ENCODE data around the gene IL19. TPM values are rescaled to one million over a fixed set of nuclear protein-coding genes. Genes with fewer than 3 reads are reported as not detected.

The IL19 gene
- total and polyA plus RNA-seq, 12 donors = not detected

DNA sequence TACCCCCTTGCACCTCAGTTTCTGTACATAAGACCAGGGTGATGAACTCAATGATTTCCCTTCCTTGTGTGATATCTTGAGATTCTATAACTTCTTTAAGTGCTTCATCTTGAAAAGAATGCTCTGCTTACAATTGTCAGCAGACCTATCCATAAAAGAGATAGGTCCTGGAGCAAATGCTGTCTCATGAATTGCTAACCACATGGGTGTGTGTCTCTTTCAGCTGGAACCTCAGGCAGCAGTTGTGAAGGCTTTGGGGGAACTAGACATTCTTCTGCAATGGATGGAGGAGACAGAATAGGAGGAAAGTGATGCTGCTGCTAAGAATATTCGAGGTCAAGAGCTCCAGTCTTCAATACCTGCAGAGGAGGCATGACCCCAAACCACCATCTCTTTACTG lies 97.7 kb downstream of the IL19 start:
- no peaks in the 10 kb centered on the region for H3K36me3 ChIP-seq (replicated peaks in 1 of 2)
- no peaks in the 10 kb centered on the region for H3K9me3 ChIP-seq (replicated peaks in 1 of 3)
- no peaks in the 10 kb centered on the region for H3K4me1 ChIP-seq (replicated peaks in 1 of 2)
- intact Hi-C loops (cut with DNase I) = no loop called here
- no peaks in the 10 kb centered on the region for H3K27me3 ChIP-seq
- 25 to 56% (median 48%) methylated on average over 1 of the region's 1 CpG for WGBS, 4 donors
- no peak overlapping the region for H3K4me3 ChIP-seq
- no peak overlapping the region for H3K27ac ChIP-seq
- TF ChIP-seq, protein P1, sequence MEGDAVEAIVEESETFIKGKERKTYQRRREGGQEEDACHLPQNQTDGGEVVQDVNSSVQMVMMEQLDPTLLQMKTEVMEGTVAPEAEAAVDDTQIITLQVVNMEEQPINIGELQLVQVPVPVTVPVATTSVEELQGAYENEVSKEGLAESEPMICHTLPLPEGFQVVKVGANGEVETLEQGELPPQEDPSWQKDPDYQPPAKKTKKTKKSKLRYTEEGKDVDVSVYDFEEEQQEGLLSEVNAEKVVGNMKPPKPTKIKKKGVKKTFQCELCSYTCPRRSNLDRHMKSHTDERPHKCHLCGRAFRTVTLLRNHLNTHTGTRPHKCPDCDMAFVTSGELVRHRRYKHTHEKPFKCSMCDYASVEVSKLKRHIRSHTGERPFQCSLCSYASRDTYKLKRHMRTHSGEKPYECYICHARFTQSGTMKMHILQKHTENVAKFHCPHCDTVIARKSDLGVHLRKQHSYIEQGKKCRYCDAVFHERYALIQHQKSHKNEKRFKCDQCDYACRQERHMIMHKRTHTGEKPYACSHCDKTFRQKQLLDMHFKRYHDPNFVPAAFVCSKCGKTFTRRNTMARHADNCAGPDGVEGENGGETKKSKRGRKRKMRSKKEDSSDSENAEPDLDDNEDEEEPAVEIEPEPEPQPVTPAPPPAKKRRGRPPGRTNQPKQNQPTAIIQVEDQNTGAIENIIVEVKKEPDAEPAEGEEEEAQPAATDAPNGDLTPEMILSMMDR (IDR thresholded peaks at IDR 0.05) = no peak
- no peak for TF ChIP-seq POLR2A (IDR thresholded peaks at IDR 0.05)
- DNase-seq = no peak

DNA sequence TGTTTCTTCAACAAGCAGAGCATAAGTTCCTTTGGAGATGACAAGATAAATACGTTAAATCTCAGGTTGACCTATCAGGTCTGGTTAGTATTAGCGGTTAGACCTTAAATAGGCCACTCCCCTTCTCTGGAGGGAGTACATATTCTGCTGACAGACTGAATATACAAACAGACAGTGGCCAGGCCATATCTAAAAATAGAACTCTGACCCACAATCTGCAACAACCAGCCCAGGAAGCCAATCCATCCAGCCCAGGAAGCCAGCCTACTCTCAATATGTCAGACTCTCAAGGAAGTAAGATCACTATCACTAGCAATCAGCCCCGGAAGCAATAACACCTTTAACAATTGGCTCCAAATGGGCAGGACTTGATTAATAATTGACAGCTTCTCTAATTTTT lies 101.6 kb downstream of the IL19 start:
- H3K27ac ChIP-seq = no peak overlapping the region
- no peaks in the 10 kb centered on the region for H3K4me1 ChIP-seq (replicated peaks in 1 of 2)
- no peaks in the 10 kb centered on the region for H3K9me3 ChIP-seq (replicated peaks in 1 of 3)
- H3K4me3 ChIP-seq = no peak overlapping the region
- WGBS, 4 donors = 73 to 86% (median 84%) methylated on average over 3 of the region's 3 CpGs
- H3K36me3 ChIP-seq (replicated peaks in 1 of 2) = no peaks in the 10 kb centered on the region
- TF ChIP-seq, protein P1 (IDR thresholded peaks at IDR 0.05) = no peak
- TF ChIP-seq POLR2A (IDR thresholded peaks at IDR 0.05) = no peak
- H3K27me3 ChIP-seq = no peaks in the 10 kb centered on the region
- no peak for DNase-seq
- intact Hi-C loops (cut with DNase I) = no loop called here

DNA sequence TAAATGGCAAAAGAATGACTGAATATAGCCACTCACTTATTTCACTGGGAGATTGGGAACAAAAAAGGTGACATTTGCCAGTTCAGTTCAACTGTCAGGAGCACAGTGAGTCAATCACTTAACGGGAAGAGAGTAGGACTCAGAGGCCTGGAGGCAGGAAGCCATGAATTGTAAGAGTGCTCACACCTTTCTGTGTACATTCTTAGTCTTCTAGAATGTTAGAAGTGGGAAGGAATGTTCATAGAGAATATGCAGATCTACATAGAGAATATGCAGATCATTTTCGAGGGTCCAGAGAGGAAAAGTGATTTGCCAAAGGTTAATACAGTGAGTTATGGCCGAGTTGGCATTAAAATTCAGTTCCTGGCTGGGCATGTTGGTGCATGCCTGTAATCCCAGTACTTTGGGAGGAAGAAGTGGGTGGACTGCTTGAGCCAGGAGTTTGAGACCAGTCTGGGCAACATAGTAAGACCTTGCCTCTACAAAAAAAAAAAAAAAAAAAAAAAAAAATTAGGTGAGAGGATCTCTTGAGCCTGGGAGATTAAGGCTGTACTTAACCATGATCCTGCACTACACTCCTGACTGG lies 103.1 kb downstream of the IL19 start:
- intact Hi-C loops (cut with DNase I) = no loop called here
- Histone ChIP-seq H3K9me3 (replicated peaks in 1 of 3) (no peaks in the 10 kb centered on the region), H3K36me3 (replicated peaks in 1 of 2) (no peaks in the 10 kb centered on the region), H3K4me1 (replicated peaks in 1 of 2) (no peaks in the 10 kb centered on the region), H3K27ac (no peak overlapping the region), H3K4me3 (no peak overlapping the region), H3K27me3 (no peaks in the 10 kb centered on the region)
- TF ChIP-seq, protein P1 (IDR thresholded peaks at IDR 0.05) = no peak
- TF ChIP-seq POLR2A (IDR thresholded peaks at IDR 0.05) = no peak
- no peak for DNase-seq
- WGBS, 4 donors = 82 to 86% (median 84%) methylated on average over 3 of the region's 3 CpGs

DNA sequence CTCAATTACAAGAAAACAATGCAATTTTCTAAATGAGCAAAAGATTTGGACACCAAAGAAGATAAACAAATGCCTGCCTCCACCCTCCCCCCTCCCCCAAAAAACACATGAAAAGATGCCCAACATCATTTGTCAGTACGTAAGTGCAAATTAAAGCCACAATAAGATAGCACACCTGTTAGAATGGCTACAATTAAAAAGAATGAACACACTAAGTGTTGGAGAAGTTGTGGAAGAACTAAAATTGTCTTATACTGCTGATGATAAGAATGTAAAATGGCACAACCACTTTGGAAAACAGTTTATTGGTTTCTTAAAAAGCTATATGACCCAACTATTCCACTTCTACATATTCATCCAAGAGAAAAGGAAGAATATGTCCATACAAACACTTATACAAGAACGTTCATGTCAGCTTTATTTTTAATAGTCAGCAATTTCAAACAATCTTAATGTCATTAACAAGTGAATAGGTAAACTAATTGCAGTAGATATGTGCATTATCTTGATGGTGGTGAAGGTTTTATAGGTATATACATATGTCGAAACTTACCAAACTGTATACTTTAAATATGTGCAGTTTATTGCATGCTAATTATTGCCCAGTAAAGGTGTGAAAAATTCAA lies 105.3 kb downstream of the IL19 start:
- Histone ChIP-seq H3K4me3 (no peak overlapping the region), H3K36me3 (replicated peaks in 1 of 2) (no peaks in the 10 kb centered on the region), H3K9me3 (replicated peaks in 1 of 3) (peaks cover 0 to 4% (median 0%) of the 10 kb centered on the region in 3 donors), H3K4me1 (replicated peaks in 1 of 2) (no peaks in the 10 kb centered on the region), H3K27ac (no peak overlapping the region), H3K27me3 (no peaks in the 10 kb centered on the region)
- TF ChIP-seq, protein P1 (IDR thresholded peaks at IDR 0.05) = no peak
- TF ChIP-seq POLR2A (IDR thresholded peaks at IDR 0.05) = no peak
- no peak for DNase-seq
- intact Hi-C loops (cut with DNase I) = no loop called here
- WGBS, 4 donors = 67 to 78% (median 72%) methylated on average over 3 of the region's 3 CpGs
